Left ventricle myocardium inferior (tissue), 1 donor: ENCODE data around the gene NANOS3. TPM values are rescaled to one million over a fixed set of nuclear protein-coding genes. Genes with fewer than 3 reads are reported as not detected.

Source experiments
- DNase-seq: peaks from one replicate; pipeline ENCODE4 v3.0.0-alpha.2; 2020
- H3K27ac ChIP-seq: fragments of 200-600 bp; replicated peaks from 2 replicates; pipeline ENCODE4 v1.8.0; 2021
- H3K27me3 ChIP-seq: fragments of 200-600 bp; 2 replicates; pipeline ENCODE4 v1.8.0; 2021; ENCODE audit warnings: low read depth
- H3K36me3 ChIP-seq: fragments of 200-600 bp; 2 replicates; pipeline ENCODE4 v1.8.0; 2021
- H3K4me1 ChIP-seq: fragments of 200-600 bp; 2 replicates; pipeline ENCODE4 v1.8.0; 2021
- H3K4me3 ChIP-seq: fragments of 200-600 bp; 2 replicates; pipeline ENCODE4 v1.8.0; 2021; ENCODE audit warnings: mild to moderate bottlenecking, moderate library complexity
- H3K9me3 ChIP-seq: fragments of 200-600 bp; replicated peaks from 2 replicates; pipeline ENCODE4 v1.8.0; 2021
- CTCF ChIP-seq: fragments of 200-600 bp; IDR thresholded peaks from 2 replicates; pipeline ENCODE4 v1.8.0; 2021; ENCODE audit warnings: antibody characterized with exemption, mild to moderate bottlenecking, borderline replicate concordance
- intact Hi-C: fragments of 100-400 bp; cut with micrococcal nuclease; formaldehyde crosslinking; loops from one replicate; pipeline ENCODE4 v1.11.0; 2022
- total RNA-seq: library from RNA; stranded (reverse); fragmentation: NEBNext Ultra II Directional; extraction: Animal tissue kit (Norgen Biotek cat#: 25700); gene quantifications from one replicate; pipeline ENCODE4 v1.2.1, GENCODE V29; 2021
- donor health status: DM: no; HTN: yes; CAD: no; lungs with severe emphysema.

Gene NANOS3
- total RNA-seq, 1 donor from 2014 or later: 1.3 TPM

- intact Hi-C loops: no loop called here
Observed at GRCh38 chr19:13880059-13881043, 3.4 kb downstream of the NANOS3 start.

DNA sequence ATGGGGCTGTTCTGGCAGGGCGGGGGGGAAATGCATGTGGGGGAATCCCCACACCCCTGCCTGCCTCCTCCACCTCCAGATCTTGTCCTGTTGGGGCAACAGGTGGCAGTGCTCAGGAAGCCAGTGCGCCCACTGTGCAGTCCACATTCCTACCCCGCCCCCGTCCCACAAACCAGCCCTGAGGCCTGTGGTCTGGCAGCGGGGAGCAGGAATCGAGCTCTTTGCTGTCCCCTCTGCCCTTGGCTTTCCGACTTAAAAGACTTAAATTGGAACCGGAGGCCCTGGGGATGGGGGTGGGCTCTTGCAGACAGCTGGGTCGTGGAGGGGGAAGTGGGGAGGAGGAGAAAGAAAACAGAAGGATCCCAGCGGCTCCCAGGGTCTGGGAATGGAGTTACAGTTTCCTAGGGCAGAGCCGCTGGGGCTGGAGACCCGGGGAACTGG lies 4.3 kb downstream of the NANOS3 start:
- Histone ChIP-seq H3K27ac (peak overlapping the region; percentile 74), H3K27me3 (no peaks in the 10 kb centered on the region), H3K9me3 (no peaks in the 10 kb centered on the region), H3K4me3 (no peak overlapping the region), H3K4me1 (peaks cover 35% of the 10 kb centered on the region), H3K36me3 (no peaks in the 10 kb centered on the region)
- TF ChIP-seq CTCF: no peak
- no peak for DNase-seq
- intact Hi-C loops: no loop called here

More at GRCh38 chr19:13880059-13881043, 3.4 kb downstream of the NANOS3 start:
- peak overlapping the region; percentile 74 for H3K27ac ChIP-seq
- no peaks in the 10 kb centered on the region for H3K27me3 ChIP-seq
- TF ChIP-seq CTCF: peak; percentile 100
- peak; percentile 98 for DNase-seq
- no peaks in the 10 kb centered on the region for H3K36me3 ChIP-seq
- H3K9me3 ChIP-seq: no peaks in the 10 kb centered on the region
- H3K4me1 ChIP-seq: peaks cover 35% of the 10 kb centered on the region
- H3K4me3 ChIP-seq: peak overlapping the region; percentile 47

- Histone ChIP-seq H3K4me1 (peaks cover 35% of the 10 kb centered on the region), H3K27me3 (no peaks in the 10 kb centered on the region), H3K36me3 (no peaks in the 10 kb centered on the region), H3K4me3 (no peak overlapping the region), H3K9me3 (no peaks in the 10 kb centered on the region), H3K27ac (peak overlapping the region; percentile 74)
- no peak for TF ChIP-seq CTCF
- no peak for DNase-seq
- intact Hi-C loops: no loop called here
Observed at GRCh38 chr19:13881692-13882418, 4.9 kb downstream of the NANOS3 start.

DNA sequence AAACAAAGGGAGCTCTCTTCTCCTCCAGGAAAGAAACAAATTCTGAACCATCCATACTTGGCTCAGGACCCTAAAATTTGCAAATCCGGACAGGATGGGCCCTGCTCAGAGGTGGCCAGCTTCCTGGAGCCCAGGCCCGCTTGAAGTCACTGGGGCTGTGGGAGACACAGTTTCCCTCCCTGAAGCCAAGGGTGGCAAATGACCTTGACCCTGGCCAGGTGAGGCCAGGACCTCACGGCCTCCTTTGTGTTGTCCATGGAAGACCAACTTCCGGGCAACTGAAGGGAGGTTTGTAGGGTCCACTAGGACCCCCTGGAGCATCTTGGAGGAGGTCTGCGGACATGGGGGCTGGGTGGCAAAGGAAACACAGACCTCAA lies 5.5 kb downstream of the NANOS3 start:
- TF ChIP-seq CTCF: no peak
- intact Hi-C loops: no loop called here

DNA sequence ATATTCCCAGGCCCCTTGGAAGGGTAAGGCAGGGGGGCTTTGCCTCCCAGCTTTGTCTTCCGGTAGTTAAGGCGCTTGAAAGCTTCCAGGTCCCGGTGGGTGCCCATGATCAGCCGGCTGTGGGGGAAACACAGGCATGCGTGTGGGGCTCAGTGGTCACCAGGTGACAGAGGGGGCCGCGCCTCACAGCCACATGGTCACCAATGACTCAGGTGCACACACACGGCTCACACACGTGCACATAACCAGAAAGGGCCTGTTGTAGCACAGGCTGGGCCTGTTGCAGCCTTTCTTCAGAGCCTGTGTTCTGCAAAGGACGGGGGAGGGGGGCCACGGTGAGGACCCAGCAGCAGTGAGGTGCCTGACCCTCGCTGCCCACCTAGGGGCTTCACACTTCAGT lies 5.9 kb downstream of the NANOS3 start:
- no peaks in the 10 kb centered on the region for H3K36me3 ChIP-seq
- H3K4me1 ChIP-seq: peaks cover 35% of the 10 kb centered on the region
- H3K27ac ChIP-seq: no peak overlapping the region
- H3K4me3 ChIP-seq: no peak overlapping the region
- H3K9me3 ChIP-seq: no peaks in the 10 kb centered on the region
- no peak for TF ChIP-seq CTCF
- no peak for DNase-seq
- intact Hi-C loops: no loop called here
- no peaks in the 10 kb centered on the region for H3K27me3 ChIP-seq

More for the DNA sequence above, 5.5 kb downstream of the NANOS3 start:
- Histone ChIP-seq H3K9me3 (no peaks in the 10 kb centered on the region), H3K36me3 (no peaks in the 10 kb centered on the region), H3K27ac (peak overlapping the region; percentile 74), H3K4me3 (no peak overlapping the region), H3K4me1 (peaks cover 35% of the 10 kb centered on the region), H3K27me3 (no peaks in the 10 kb centered on the region)
- DNase-seq: no peak
